ENCODE measurements around the gene DLG2.

DNA sequence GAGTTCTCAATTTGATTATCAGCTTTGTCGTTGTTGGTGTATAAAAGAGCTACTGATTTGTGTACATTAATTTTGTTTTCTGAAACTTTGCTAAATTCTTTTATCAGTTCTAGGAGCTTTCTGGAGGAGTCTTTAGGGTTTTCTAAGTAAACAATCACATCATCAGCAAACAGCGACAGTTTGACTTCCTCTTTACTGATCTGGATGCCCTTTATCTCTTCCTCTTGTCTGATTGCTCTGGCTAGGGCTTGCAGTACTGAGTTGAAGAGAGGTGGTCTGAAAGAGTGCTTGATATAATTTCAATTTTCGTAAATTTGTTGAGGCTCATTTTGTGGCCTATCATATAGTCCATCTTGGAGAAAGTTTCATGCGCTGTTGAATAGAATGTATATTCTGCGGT, 213.0 kb downstream of the DLG2 start:
- TF ChIP-seq, protein P1, sequence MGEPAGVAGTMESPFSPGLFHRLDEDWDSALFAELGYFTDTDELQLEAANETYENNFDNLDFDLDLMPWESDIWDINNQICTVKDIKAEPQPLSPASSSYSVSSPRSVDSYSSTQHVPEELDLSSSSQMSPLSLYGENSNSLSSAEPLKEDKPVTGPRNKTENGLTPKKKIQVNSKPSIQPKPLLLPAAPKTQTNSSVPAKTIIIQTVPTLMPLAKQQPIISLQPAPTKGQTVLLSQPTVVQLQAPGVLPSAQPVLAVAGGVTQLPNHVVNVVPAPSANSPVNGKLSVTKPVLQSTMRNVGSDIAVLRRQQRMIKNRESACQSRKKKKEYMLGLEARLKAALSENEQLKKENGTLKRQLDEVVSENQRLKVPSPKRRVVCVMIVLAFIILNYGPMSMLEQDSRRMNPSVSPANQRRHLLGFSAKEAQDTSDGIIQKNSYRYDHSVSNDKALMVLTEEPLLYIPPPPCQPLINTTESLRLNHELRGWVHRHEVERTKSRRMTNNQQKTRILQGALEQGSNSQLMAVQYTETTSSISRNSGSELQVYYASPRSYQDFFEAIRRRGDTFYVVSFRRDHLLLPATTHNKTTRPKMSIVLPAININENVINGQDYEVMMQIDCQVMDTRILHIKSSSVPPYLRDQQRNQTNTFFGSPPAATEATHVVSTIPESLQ (CRISPR knock-in tag; IDR thresholded peaks at IDR 0.05), result no peak
- TF ChIP-seq, protein P2, sequence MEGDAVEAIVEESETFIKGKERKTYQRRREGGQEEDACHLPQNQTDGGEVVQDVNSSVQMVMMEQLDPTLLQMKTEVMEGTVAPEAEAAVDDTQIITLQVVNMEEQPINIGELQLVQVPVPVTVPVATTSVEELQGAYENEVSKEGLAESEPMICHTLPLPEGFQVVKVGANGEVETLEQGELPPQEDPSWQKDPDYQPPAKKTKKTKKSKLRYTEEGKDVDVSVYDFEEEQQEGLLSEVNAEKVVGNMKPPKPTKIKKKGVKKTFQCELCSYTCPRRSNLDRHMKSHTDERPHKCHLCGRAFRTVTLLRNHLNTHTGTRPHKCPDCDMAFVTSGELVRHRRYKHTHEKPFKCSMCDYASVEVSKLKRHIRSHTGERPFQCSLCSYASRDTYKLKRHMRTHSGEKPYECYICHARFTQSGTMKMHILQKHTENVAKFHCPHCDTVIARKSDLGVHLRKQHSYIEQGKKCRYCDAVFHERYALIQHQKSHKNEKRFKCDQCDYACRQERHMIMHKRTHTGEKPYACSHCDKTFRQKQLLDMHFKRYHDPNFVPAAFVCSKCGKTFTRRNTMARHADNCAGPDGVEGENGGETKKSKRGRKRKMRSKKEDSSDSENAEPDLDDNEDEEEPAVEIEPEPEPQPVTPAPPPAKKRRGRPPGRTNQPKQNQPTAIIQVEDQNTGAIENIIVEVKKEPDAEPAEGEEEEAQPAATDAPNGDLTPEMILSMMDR (IDR thresholded peaks at IDR 0.05), result no peak
- TF ChIP-seq NR3C1 (CRISPR knock-in tag; conservative IDR thresholded peaks at IDR 0.05; ENCODE audit: low read depth) (no peak), SMAD4 (CRISPR knock-in tag; IDR thresholded peaks at IDR 0.05) (no peak), FOXP1 (CRISPR knock-in tag; IDR thresholded peaks at IDR 0.05; ENCODE audit: borderline replicate concordance) (no peak)

Measured in WTC11 (cell line).